Subcutaneous abdominal adipose tissue (tissue), 5 donors: ENCODE measurements around the gene COX10.
"Not testable (repeated sequence)": the region's sequence is repeated elsewhere in the genome, so short reads cannot be mapped to it uniquely, and the experiment has no call there.

Experiments used
- H3K27ac ChIP-seq: one replicate; pipeline ENCODE4 v1.7.0; 2013; ENCODE audit warnings: low read depth, mild to moderate bottlenecking, inconsistent platforms, low read length, moderate library complexity
- H3K27me3 ChIP-seq, 5 donors: one replicate each; pipeline ENCODE4 v1.7.0; 2013; ENCODE audit warnings: low read length in 5 of 5, inconsistent platforms in 1 of 5; ENCODE audit not compliant: control insufficient read depth in 5 of 5, insufficient read depth in 4 of 5
- H3K36me3 ChIP-seq, 5 donors: one replicate each; pipeline ENCODE4 v1.7.0; 2013; ENCODE audit warnings: low read length in 5 of 5; ENCODE audit not compliant: control insufficient read depth in 5 of 5, insufficient read depth in 5 of 5
- H3K4me1 ChIP-seq, 5 donors: one replicate each; pipeline ENCODE4 v1.7.0; 2013; ENCODE audit warnings: low read length in 5 of 5, mild to moderate bottlenecking in 3 of 5, moderate library complexity in 1 of 5; ENCODE audit not compliant: control insufficient read depth in 5 of 5, insufficient read depth in 5 of 5
- H3K4me3 ChIP-seq, 5 donors: one replicate each; pipeline ENCODE4 v1.7.0; 2013; ENCODE audit warnings: low read length in 5 of 5, low read depth in 1 of 5
- H3K9ac ChIP-seq, 5 donors: one replicate each; pipeline ENCODE4 v1.7.0; 2013; ENCODE audit warnings: low read length in 5 of 5, mild to moderate bottlenecking in 4 of 5, moderate library complexity in 3 of 5
- H3K9me3 ChIP-seq, 5 donors: one replicate each; pipeline ENCODE4 v1.7.0; 2013; ENCODE audit warnings: low read length in 5 of 5; ENCODE audit not compliant: control insufficient read depth in 5 of 5
- donor health status: healthy.
- donor health status: healthy.
- donor health status: healthy.
- donor health status: healthy.
- donor health status: healthy.

COX10 gene

GRCh38 chr17:14225254-14225980 is 156.1 kb downstream of the COX10 start:
- no peaks in the 10 kb centered on the region for H3K9me3 ChIP-seq
- no peaks in the 10 kb centered on the region for H3K36me3 ChIP-seq
- H3K4me1 ChIP-seq: no peaks in the 10 kb centered on the region
- no peaks in the 10 kb centered on the region for H3K27me3 ChIP-seq
- H3K4me3 ChIP-seq: no peak overlapping the region
- H3K9ac ChIP-seq: no peak overlapping the region
- H3K27ac ChIP-seq: no peak overlapping the region

- Histone ChIP-seq H3K36me3 (no peaks in the 10 kb centered on the region), H3K4me3 (no peak overlapping the region), H3K27ac (no peak overlapping the region), H3K27me3 (no peaks in the 10 kb centered on the region), H3K9me3 (no peaks in the 10 kb centered on the region), H3K9ac (no peak overlapping the region), H3K4me1 (no peaks in the 10 kb centered on the region)
These were observed 157.7 kb downstream of the COX10 start for GRCh38 chr17:14227052-14227451.

GRCh38 chr17:14228903-14229302 is 159.6 kb downstream of the COX10 start:
- Histone ChIP-seq H3K4me3 (no peak overlapping the region), H3K4me1 (no peaks in the 10 kb centered on the region), H3K36me3 (no peaks in the 10 kb centered on the region), H3K27ac (no peak overlapping the region), H3K9ac (no peak overlapping the region), H3K27me3 (no peaks in the 10 kb centered on the region), H3K9me3 (no peaks in the 10 kb centered on the region)

- H3K27ac ChIP-seq, H3K27me3 ChIP-seq, H3K36me3 ChIP-seq, H3K4me1 ChIP-seq, H3K9me3 ChIP-seq, H3K9ac ChIP-seq, H3K4me3 ChIP-seq: not testable (repeated sequence)
These were observed 161.9 kb downstream of the COX10 start for GRCh38 chr17:14231187-14231586.

GRCh38 chr17:14235047-14235446 is 165.7 kb downstream of the COX10 start:
- not testable (repeated sequence) for H3K9ac ChIP-seq, H3K4me3 ChIP-seq, H3K9me3 ChIP-seq, H3K4me1 ChIP-seq, H3K27me3 ChIP-seq, H3K27ac ChIP-seq, H3K36me3 ChIP-seq

- not testable (repeated sequence) for H3K9ac ChIP-seq, H3K27ac ChIP-seq, H3K9me3 ChIP-seq, H3K36me3 ChIP-seq, H3K4me3 ChIP-seq, H3K4me1 ChIP-seq, H3K27me3 ChIP-seq
These were observed 166.7 kb downstream of the COX10 start for GRCh38 chr17:14236032-14236431.

GRCh38 chr17:14236762-14237161 is 167.5 kb downstream of the COX10 start, which contains the start of gene CDRT15:
Gene CDRT15 (minus strand): TSS chr17:14236862. CDS start chr17:14236833, 29 bp downstream.
- not testable (repeated sequence) for H3K9me3 ChIP-seq, H3K4me1 ChIP-seq, H3K9ac ChIP-seq, H3K27me3 ChIP-seq, H3K4me3 ChIP-seq, H3K36me3 ChIP-seq, H3K27ac ChIP-seq

- not testable (repeated sequence) for H3K9ac ChIP-seq, H3K27me3 ChIP-seq, H3K27ac ChIP-seq, H3K4me3 ChIP-seq, H3K4me1 ChIP-seq, H3K36me3 ChIP-seq, H3K9me3 ChIP-seq
These were observed 170.0 kb downstream of the COX10 start for GRCh38 chr17:14239271-14239670.

GRCh38 chr17:14245002-14245401 is 175.7 kb downstream of the COX10 start:
- Histone ChIP-seq H3K36me3 (no peaks in the 10 kb centered on the region), H3K4me1 (no peaks in the 10 kb centered on the region), H3K27me3 (peaks cover 0 to 2% (median 0%) of the 10 kb centered on the region in 5 donors), H3K27ac (no peak overlapping the region), H3K9ac (no peak overlapping the region), H3K9me3 (no peaks in the 10 kb centered on the region), H3K4me3 (no peak overlapping the region)

- Histone ChIP-seq H3K36me3 (no peaks in the 10 kb centered on the region), H3K4me1 (no peaks in the 10 kb centered on the region), H3K9ac (no peak overlapping the region), H3K4me3 (no peak overlapping the region), H3K27ac (no peak overlapping the region), H3K9me3 (no peaks in the 10 kb centered on the region), H3K27me3 (peaks cover 0 to 2% (median 0%) of the 10 kb centered on the region in 5 donors)
These were observed 176.3 kb downstream of the COX10 start for GRCh38 chr17:14245629-14246028.
